ENCODE data around the gene SDK1.

SDK1 gene

DNA sequence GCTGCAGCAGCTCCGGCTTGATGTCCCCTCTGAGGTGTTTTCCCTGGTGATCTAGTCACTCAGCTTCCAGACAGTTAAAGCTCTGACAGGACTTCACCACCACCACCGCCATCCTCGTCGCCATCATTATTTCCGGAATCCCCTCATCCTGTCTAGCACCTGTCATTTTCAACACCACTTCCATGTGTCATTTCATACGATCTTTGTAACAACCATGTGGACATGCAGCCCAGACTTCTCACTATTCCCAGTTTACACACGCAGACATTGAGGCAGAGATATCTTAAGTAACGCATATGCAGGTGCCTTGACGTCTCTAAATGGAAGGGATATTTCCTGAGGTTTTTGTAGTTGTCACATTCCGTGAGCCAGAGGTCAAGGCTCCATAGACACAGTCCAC is 850.5 kb downstream of the SDK1 start:
- no peak for DNase-seq

DNA sequence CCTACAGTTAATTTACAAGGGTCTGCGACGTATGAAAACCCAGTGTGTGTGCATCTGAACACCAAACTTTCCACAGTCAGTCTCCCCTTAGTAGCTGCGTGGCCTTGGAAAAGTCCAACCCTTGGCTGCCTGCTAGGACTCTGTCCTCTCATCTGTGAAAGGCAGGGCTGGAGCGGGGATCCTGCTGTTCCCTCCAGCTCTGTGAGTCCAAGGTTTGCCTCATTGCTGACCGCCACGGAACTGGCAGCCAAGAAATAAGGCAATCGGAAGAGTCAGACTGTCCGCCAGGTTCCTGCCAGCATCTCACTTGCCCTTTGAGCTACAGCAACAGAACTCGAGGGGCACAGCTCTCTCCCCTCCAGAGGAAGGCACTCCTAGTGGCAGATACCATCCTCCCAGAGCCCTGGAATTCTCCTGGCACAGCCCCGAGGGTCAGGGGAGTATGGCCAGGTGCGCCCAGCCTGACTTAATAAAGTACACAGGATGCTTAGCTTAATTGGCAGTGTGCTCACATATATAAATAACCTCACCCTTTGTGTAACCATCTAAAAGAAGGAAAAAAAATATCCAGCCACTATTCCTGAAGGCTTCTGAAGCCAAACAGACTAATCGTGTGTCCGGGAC is 851.0 kb downstream of the SDK1 start:
- no peak for DNase-seq

GRCh38 chr7:4154882-4155535 is 854.0 kb downstream of the SDK1 start:
- no peak for DNase-seq

DNA sequence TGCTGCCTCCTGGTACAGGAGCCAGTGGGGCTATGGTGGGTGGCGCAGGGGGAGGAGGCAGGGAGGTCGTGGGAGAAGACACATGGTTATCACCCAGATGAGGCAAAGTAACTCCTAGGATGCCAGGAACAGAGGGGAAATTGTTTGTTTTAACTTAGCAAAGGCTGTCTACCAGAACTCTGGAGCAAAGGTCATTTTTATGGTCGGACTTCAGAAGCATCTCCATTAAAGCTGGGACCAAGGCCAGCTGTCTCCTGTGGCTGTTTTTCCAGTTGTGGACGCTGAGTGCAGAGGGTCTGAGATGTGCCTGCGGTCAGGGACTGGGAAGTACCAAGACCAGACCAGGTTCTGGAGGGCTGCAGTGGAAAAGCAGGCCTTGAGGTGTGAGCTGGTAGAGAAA is 855.1 kb downstream of the SDK1 start:
- no peak for DNase-seq

DNA sequence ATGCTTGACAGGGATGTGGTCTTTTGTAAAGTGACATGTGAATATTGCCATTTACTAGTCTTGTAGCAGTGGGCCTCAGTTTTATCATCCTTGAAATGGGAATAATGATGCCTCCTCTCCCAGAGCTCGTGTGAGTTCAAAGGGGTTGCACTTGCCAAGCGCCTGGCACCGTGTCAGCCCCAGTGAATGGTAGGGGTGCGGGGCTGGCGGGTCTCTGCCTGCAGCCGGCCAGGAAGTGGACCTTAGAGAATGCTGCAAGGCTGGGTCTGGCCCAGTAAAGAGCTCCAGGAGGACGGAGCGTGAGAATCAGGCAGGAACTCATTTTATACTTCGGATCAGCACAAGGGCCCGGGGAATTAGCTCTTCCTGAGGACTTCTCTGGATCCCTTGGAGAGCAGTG is 856.6 kb downstream of the SDK1 start:
- DNase-seq, result no peak

DNA sequence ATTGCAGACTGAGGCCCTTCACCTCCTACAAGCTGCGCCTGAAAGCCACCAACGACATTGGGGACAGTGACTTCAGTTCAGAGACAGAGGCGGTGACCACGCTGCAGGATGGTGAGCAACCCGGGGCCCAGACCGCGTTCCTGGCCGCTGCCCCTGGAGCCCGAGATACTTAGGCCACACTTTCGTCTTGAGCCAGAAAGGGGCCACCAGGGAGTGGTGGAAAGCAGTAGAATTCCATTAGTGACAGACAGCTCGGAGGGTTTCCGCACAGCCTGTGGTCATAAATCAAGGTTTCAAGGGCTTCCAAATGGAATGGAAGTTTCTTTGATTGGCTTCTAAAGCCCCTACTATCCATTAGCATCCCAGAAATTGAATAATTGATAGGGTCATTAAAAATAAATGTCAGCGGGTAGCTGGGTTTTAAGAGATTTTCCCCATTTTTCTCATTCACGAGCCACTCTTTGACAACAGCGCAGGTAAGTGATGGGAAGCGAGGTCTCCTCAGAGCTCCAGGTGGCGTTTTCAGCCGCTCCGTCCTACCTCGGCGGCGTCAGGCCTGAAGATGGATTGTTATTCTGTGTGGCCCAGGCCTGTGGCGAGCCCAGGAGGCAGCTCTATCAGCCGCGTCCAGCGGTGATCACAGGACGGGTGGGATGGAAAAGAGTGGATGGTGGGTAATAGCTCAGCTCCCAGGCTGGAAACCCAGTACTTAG is 857.5 kb downstream of the SDK1 start:
- DNase-seq, result no peak

- DNase-seq, result no peak
Observed at GRCh38 chr7:4159154-4159501, 858.1 kb downstream of the SDK1 start.

- DNase-seq, result no peak
Observed at GRCh38 chr7:4159761-4160554, 858.9 kb downstream of the SDK1 start.

GRCh38 chr7:4162884-4163564 is 862.0 kb downstream of the SDK1 start:
- no peak for DNase-seq

DNA sequence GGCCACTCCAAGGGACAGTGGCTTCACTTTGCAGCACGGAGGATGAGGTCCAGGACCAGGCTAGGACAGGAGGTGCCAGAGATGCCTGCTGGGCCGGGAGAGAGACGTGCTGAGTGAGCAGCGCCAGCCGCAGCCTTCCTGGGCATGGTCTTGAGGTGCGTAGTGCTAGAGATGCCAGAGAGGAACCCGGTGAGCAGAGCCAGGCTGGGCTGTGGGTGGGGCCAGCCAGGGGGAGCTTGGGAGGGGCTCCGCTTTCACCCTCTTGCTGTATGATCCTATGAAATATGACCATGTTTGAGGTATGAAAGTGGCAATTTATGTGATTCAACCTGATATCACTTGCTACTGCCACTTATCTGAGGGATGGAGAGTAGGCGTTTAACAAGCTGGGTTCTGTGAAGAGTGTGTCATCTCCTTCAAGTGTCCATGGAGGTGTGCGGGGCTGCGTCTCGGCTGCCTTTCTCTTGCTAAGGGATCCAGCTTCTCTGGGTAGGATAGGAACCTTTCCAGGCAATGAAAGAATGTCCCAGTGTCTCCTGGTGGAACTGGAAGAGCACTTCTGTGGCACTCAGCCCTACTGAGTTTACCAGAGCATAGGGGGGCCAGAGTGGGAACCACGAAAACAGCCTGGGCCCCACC is 862.6 kb downstream of the SDK1 start:
- DNase-seq, result no peak

DNA sequence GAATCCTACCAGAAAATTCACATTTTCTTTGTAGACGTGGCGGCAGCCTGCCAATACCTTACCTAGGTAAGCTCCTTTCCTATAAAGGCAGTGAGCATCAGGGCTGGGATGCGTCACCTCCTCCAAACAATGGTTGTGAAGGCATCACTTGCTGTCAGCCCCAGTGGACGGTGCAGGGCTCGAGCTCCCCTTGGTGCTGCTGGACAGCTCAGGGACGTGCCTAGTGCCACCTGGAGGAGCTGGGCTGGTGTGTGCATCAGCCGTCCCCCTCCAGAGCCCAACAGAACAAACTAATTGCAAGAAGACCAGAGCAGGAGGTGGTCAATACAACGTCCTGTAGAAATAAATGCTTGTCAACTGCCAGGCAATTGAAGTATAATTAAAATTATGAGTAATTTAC is 863.5 kb downstream of the SDK1 start:
- DNase-seq, result no peak

GRCh38 chr7:4166340-4166739 is 865.3 kb downstream of the SDK1 start:
- DNase-seq, result no peak

DNA sequence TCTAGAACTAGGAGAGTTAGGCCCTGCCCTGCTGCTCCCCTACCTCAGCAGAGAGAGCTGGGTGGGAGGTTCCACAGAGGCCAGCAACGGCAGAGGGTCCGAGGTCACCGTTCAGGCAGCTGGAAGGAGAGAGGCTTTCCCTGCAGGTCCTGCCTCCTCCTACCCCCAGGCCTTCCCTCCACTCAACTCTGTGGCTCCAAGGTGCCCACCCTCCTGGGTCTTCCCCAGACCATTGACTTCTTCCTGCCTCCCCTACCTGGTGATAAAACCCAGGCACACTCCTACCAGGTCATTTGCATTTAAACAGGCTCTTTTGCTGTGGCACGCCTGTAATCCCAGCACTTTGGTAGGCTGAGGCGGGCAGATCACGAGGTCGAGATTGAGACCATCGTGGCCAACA is 865.8 kb downstream of the SDK1 start:
- no peak for DNase-seq

GRCh38 chr7:4167385-4167910 is 866.4 kb downstream of the SDK1 start:
- DNase-seq, result no peak

DNA sequence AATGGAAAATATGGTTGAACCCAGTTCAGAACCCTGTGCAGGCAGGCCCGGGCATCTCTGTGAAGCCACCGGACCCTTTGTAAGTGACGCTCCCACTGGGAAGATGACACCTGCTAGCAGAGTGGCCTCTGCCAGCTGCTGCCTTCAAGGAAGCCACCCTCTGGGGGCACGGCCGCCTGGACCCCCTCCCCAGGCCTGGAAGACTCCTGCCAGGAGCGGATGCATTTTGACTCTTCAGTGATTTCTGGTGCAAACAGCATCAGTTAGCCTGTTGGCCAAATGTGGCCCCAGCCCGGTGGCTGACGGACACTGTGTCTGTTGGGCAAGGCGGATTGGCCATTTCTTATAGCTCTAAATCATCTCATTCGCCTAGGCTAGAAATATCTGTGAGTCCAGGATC is 867.0 kb downstream of the SDK1 start:
- DNase-seq, result no peak

DNA sequence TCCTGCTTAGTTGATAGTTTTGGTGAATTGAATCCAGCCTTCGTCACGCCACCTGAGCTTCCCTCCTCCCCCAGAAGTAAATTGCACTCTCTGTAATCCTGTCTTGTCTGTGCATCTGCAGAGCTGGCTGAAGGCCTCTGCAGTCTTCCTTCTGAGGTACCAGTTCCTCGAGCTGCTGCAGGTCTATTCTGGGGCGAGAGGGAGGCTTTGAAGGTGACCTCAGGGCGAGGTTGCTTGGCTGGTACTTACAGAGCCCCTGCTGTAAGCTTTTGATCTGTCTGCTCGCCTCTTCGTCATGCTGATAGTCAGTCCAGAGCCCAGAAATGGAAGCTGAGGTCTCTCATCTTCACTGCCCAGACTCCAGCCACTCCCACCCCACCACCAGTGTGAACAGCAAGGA is 867.5 kb downstream of the SDK1 start:
- no peak for DNase-seq

- no peak for DNase-seq
Observed at GRCh38 chr7:4169455-4169854, 868.4 kb downstream of the SDK1 start.

DNA sequence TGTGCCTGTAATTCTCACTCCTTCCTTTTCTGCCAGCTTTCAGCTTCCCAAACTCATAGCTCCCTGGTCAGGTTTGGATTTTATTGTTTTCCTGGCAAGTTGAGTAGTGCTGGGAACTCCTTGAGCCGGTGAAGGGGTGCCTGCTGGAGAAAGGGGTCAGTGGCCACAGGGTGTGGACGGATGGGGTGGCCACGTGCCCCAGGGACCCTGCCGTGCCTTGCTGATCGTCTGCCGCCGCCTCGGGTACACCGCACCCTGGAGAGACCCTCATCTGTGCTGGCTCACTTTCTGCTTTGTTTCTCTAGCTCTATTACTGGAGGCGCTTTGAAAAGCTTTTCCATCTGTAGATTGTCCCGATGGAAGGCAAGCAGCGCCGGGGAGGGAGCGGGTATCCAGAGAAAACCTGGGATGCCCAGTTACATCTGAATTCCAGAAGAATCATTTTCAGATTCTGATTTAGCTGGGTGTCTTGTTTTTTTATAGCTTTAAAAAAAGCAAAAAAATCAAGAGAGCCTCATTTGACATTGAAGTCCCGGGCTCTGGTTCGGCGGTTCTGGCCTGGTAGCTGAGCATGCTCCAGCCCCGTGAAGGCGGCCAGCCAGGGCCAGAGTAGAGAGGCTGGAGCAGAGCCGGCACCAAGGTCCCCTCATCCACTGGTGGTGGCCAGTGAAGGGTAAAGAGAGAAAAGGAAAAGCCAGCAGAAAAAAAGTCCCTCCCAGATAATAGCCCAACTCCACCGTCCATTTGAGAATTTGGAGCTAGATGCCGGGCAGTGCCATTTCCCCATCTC is 870.1 kb downstream of the SDK1 start:
- no peak for DNase-seq

DNA sequence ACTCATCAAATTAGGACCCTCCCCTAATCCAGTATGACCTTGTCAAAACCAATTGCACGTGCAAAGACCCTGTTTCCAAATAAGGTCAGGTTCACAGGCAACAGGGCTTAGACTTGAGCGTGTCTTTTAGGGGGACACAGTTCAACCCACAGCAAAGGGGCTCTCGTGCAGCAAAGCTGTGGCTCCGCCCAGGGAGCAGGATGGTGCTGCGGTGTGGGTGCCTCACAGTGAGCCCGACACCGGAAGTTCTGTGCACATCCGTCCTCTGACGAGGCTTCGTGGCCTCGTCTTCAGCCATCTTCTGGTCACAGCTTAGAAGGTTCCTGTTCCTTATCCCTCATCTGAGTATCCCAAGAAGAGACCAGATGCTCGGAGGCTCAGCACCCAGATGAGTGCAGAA is 871.8 kb downstream of the SDK1 start:
- no peak for DNase-seq

- no peak for DNase-seq
Observed at GRCh38 chr7:4173615-4174014, 872.6 kb downstream of the SDK1 start.

GRCh38 chr7:4174016-4174415 is 873.0 kb downstream of the SDK1 start:
- DNase-seq, result no peak

- no peak for DNase-seq
Observed at GRCh38 chr7:4174451-4174850, 873.4 kb downstream of the SDK1 start.

Measured in stimulated activated CD4-positive, alpha-beta T cell treated with anti-CD3 and anti-CD28 coated beads, Interleukin-12 subunit alpha, Interleukin-12 subunit beta, amount 100 ng/mL, for 4 hours (primary cell).